ENCODE measurements around the gene RPL27A.

Gene RPL27A

GRCh38 chr11:8676458-8676857, 6.1 kb upstream of the RPL27A start:
- DNase-seq, result no peak

GRCh38 chr11:8679006-8679405, 3.6 kb upstream of the RPL27A start:
- no peak for DNase-seq

GRCh38 chr11:8681837-8682302, 722 bp upstream of the RPL27A start:
- no peak for DNase-seq

- DNase-seq, result no peak
These were observed 669 bp downstream of the RPL27A start for GRCh38 chr11:8683115-8683807.

- no peak for DNase-seq
These were observed 2.2 kb downstream of the RPL27A start for GRCh38 chr11:8684600-8685290.

- no peak for DNase-seq
These were observed 2.7 kb downstream of the RPL27A start for GRCh38 chr11:8685306-8685705.

- DNase-seq, result no peak
These were observed 3.2 kb downstream of the RPL27A start for GRCh38 chr11:8685820-8686219.

GRCh38 chr11:8686325-8686724, 3.7 kb downstream of the RPL27A start:
- no peak for DNase-seq

- peak; percentile 88 for DNase-seq
These were observed 6.1 kb downstream of the RPL27A start for GRCh38 chr11:8688414-8689362.

GRCh38 chr11:8689726-8690255, 7.2 kb downstream of the RPL27A start:
- DNase-seq, result no peak

- DNase-seq, result no peak
These were observed 8.1 kb downstream of the RPL27A start for GRCh38 chr11:8690374-8691342.

GRCh38 chr11:8691601-8692000, 9.0 kb downstream of the RPL27A start:
- DNase-seq, result no peak

GRCh38 chr11:8692417-8692816, 9.8 kb downstream of the RPL27A start:
- DNase-seq, result no peak

- no peak for DNase-seq
These were observed 10.5 kb downstream of the RPL27A start for GRCh38 chr11:8693010-8693551.

GRCh38 chr11:8693555-8693954, 11.0 kb downstream of the RPL27A start:
- DNase-seq, result no peak

- no peak for DNase-seq
These were observed 11.5 kb downstream of the RPL27A start for GRCh38 chr11:8694137-8694536.

GRCh38 chr11:8697054-8697453, 14.5 kb downstream of the RPL27A start:
- DNase-seq, result no peak

GRCh38 chr11:8698379-8698851, 15.8 kb downstream of the RPL27A start:
- no peak for DNase-seq

GRCh38 chr11:8698917-8699441, 16.4 kb downstream of the RPL27A start:
- no peak for DNase-seq

- DNase-seq, result no peak
These were observed 17.3 kb downstream of the RPL27A start for GRCh38 chr11:8699903-8700302.

All from CD4-positive, alpha-beta T cell treated with Interleukin-21 for 1 hour (primary cell).